ENCODE results near the gene AFF1.
"Not testable (repeated sequence)": the region's sequence is repeated elsewhere in the genome, so short reads cannot be mapped to it uniquely, and the experiment has no call there.

AFF1 gene

GRCh38 chr4:87077914-87078585 lies 143.2 kb downstream of the AFF1 start:
- Histone ChIP-seq H3K9ac (ENCODE audit: low read depth, low read length) (no peak overlapping the region), H3K27me3 (ENCODE audit: control insufficient read depth, insufficient read depth, low read length) (no peaks in the 10 kb centered on the region), H3K4me3 (ENCODE audit: low read depth, low read length) (no peak overlapping the region), H3K4me1 (ENCODE audit: control insufficient read depth, insufficient read depth, low read length) (peaks cover 12% of the 10 kb centered on the region), H3K9me3 (ENCODE audit: control insufficient read depth, insufficient read depth, low read length) (no peaks in the 10 kb centered on the region), H3K36me3 (ENCODE audit: control insufficient read depth, insufficient read depth, low read length) (no peaks in the 10 kb centered on the region)

DNA sequence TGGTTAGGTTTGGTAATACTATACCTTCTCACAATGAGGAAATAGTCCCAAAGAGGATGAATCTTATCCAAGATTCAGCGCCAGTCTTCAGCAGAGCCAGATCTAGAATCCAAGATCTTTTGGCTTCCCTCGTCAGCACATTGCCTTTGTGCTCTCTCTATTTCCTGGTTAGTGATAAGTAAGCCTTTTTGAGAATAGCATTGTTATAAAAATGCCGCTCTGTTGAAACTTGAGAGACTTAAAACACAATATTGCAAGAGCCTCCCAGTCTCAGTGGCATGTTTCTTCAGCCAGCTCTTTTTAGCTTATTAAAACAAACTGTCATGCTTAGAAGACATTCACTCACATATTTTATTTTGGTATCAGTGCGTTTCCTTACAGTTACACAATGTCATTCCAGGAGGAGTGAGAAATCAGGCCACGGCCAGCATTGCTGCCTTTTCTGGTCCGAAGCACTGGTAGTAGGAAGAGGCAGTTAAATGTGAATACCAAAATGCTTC lies 144.2 kb downstream of the AFF1 start:
- no peaks in the 10 kb centered on the region for H3K27me3 ChIP-seq (ENCODE audit: control insufficient read depth, insufficient read depth, low read length)
- H3K4me1 ChIP-seq (ENCODE audit: control insufficient read depth, insufficient read depth, low read length), result peaks cover 6% of the 10 kb centered on the region
- H3K4me3 ChIP-seq (ENCODE audit: low read depth, low read length), result no peak overlapping the region
- H3K9ac ChIP-seq (ENCODE audit: low read depth, low read length), result no peak overlapping the region
- H3K36me3 ChIP-seq (ENCODE audit: control insufficient read depth, insufficient read depth, low read length), result no peaks in the 10 kb centered on the region
- H3K9me3 ChIP-seq (ENCODE audit: control insufficient read depth, insufficient read depth, low read length), result no peaks in the 10 kb centered on the region

GRCh38 chr4:87079967-87080366 lies 145.2 kb downstream of the AFF1 start:
- no peaks in the 10 kb centered on the region for H3K27me3 ChIP-seq (ENCODE audit: control insufficient read depth, insufficient read depth, low read length)
- peaks cover 6% of the 10 kb centered on the region for H3K4me1 ChIP-seq (ENCODE audit: control insufficient read depth, insufficient read depth, low read length)
- H3K9me3 ChIP-seq (ENCODE audit: control insufficient read depth, insufficient read depth, low read length), result no peaks in the 10 kb centered on the region
- H3K4me3 ChIP-seq (ENCODE audit: low read depth, low read length), result no peak overlapping the region
- no peak overlapping the region for H3K9ac ChIP-seq (ENCODE audit: low read depth, low read length)
- H3K36me3 ChIP-seq (ENCODE audit: control insufficient read depth, insufficient read depth, low read length), result no peaks in the 10 kb centered on the region

GRCh38 chr4:87080462-87080861 lies 145.7 kb downstream of the AFF1 start:
- peaks cover 6% of the 10 kb centered on the region for H3K4me1 ChIP-seq (ENCODE audit: control insufficient read depth, insufficient read depth, low read length)
- no peaks in the 10 kb centered on the region for H3K36me3 ChIP-seq (ENCODE audit: control insufficient read depth, insufficient read depth, low read length)
- no peak overlapping the region for H3K4me3 ChIP-seq (ENCODE audit: low read depth, low read length)

GRCh38 chr4:87081826-87082225 lies 147.0 kb downstream of the AFF1 start:
- no peaks in the 10 kb centered on the region for H3K9me3 ChIP-seq (ENCODE audit: control insufficient read depth, insufficient read depth, low read length)
- H3K36me3 ChIP-seq (ENCODE audit: control insufficient read depth, insufficient read depth, low read length), result peaks cover 2% of the 10 kb centered on the region
- H3K27me3 ChIP-seq (ENCODE audit: control insufficient read depth, insufficient read depth, low read length), result no peaks in the 10 kb centered on the region
- peaks cover 6% of the 10 kb centered on the region for H3K4me1 ChIP-seq (ENCODE audit: control insufficient read depth, insufficient read depth, low read length)
- no peak overlapping the region for H3K4me3 ChIP-seq (ENCODE audit: low read depth, low read length)
- no peak overlapping the region for H3K9ac ChIP-seq (ENCODE audit: low read depth, low read length)

More at GRCh38 chr4:87080462-87080861, 145.7 kb downstream of the AFF1 start:
- H3K9ac ChIP-seq (ENCODE audit: low read depth, low read length), result no peak overlapping the region
- H3K27me3 ChIP-seq (ENCODE audit: control insufficient read depth, insufficient read depth, low read length), result no peaks in the 10 kb centered on the region
- H3K9me3 ChIP-seq (ENCODE audit: control insufficient read depth, insufficient read depth, low read length), result no peaks in the 10 kb centered on the region

DNA sequence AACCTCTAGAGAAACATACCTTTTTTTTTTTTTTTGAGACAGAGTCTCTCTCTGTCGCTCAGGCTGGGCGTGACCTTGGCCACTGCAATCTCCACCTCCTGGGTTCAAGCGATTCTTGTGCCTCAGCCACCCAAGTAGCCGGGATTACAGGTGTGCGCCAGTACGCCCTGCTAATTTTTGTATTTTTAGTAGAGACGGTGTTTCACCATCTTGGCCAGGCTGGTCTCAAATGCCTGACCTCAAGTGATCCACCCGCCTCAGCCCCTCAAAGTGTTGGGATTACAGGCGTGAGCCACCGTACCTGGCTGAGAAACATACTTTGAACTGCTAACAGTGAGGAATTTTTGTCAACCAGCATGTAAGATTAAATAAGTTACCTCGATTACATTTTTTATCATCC lies 150.9 kb downstream of the AFF1 start:
- H3K4me1 ChIP-seq (ENCODE audit: control insufficient read depth, insufficient read depth, low read length); H3K4me3 ChIP-seq (ENCODE audit: low read depth, low read length); H3K9ac ChIP-seq (ENCODE audit: low read depth, low read length): not testable (repeated sequence)

GRCh38 chr4:87086143-87086805 lies 151.5 kb downstream of the AFF1 start:
- Histone ChIP-seq H3K36me3 (ENCODE audit: control insufficient read depth, insufficient read depth, low read length) (peaks cover 6% of the 10 kb centered on the region), H3K4me1 (ENCODE audit: control insufficient read depth, insufficient read depth, low read length) (no peaks in the 10 kb centered on the region), H3K9ac (ENCODE audit: low read depth, low read length) (no peak overlapping the region), H3K9me3 (ENCODE audit: control insufficient read depth, insufficient read depth, low read length) (no peaks in the 10 kb centered on the region), H3K27me3 (ENCODE audit: control insufficient read depth, insufficient read depth, low read length) (no peaks in the 10 kb centered on the region), H3K4me3 (ENCODE audit: low read depth, low read length) (no peak overlapping the region)

More for the DNA sequence above, 150.9 kb downstream of the AFF1 start:
- H3K9me3 ChIP-seq (ENCODE audit: control insufficient read depth, insufficient read depth, low read length); H3K36me3 ChIP-seq (ENCODE audit: control insufficient read depth, insufficient read depth, low read length); H3K27me3 ChIP-seq (ENCODE audit: control insufficient read depth, insufficient read depth, low read length): not testable (repeated sequence)

GRCh38 chr4:87087015-87087414 lies 152.2 kb downstream of the AFF1 start:
- Histone ChIP-seq H3K4me1 (ENCODE audit: control insufficient read depth, insufficient read depth, low read length) (no peaks in the 10 kb centered on the region), H3K27me3 (ENCODE audit: control insufficient read depth, insufficient read depth, low read length) (no peaks in the 10 kb centered on the region), H3K9me3 (ENCODE audit: control insufficient read depth, insufficient read depth, low read length) (no peaks in the 10 kb centered on the region), H3K4me3 (ENCODE audit: low read depth, low read length) (no peak overlapping the region), H3K36me3 (ENCODE audit: control insufficient read depth, insufficient read depth, low read length) (peaks cover 6% of the 10 kb centered on the region), H3K9ac (ENCODE audit: low read depth, low read length) (no peak overlapping the region)

- Histone ChIP-seq H3K4me1 (ENCODE audit: control insufficient read depth, insufficient read depth, low read length) (no peaks in the 10 kb centered on the region), H3K27me3 (ENCODE audit: control insufficient read depth, insufficient read depth, low read length) (no peaks in the 10 kb centered on the region), H3K9me3 (ENCODE audit: control insufficient read depth, insufficient read depth, low read length) (no peaks in the 10 kb centered on the region), H3K9ac (ENCODE audit: low read depth, low read length) (no peak overlapping the region), H3K4me3 (ENCODE audit: low read depth, low read length) (no peak overlapping the region), H3K36me3 (ENCODE audit: control insufficient read depth, insufficient read depth, low read length) (peaks cover 6% of the 10 kb centered on the region)
Observed at GRCh38 chr4:87087420-87087819, 152.6 kb downstream of the AFF1 start.

DNA sequence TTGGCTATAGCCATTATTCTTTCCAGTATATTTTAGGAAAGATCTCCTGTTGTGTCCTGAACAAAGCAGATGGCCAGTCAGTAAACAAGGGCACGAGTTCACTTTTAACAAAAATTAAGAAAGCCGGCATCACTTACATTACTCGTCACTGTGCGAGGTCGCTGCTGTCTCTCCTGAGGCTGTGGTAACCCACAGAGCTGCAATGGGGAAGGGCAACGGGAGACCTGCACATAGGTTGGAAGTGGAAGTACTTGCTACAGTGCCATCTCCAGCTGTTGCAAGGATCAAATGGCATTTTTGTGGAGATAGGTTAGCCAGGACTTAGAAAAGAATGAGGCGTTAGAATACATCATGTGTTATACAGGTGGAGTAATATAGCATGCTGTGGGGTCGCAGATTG lies 153.4 kb downstream of the AFF1 start:
- H3K9me3 ChIP-seq (ENCODE audit: control insufficient read depth, insufficient read depth, low read length), result no peaks in the 10 kb centered on the region
- no peaks in the 10 kb centered on the region for H3K4me1 ChIP-seq (ENCODE audit: control insufficient read depth, insufficient read depth, low read length)
- H3K9ac ChIP-seq (ENCODE audit: low read depth, low read length), result no peak overlapping the region
- H3K4me3 ChIP-seq (ENCODE audit: low read depth, low read length), result no peak overlapping the region
- no peaks in the 10 kb centered on the region for H3K27me3 ChIP-seq (ENCODE audit: control insufficient read depth, insufficient read depth, low read length)
- H3K36me3 ChIP-seq (ENCODE audit: control insufficient read depth, insufficient read depth, low read length), result peaks cover 6% of the 10 kb centered on the region

- Histone ChIP-seq H3K4me1 (ENCODE audit: control insufficient read depth, insufficient read depth, low read length) (no peaks in the 10 kb centered on the region), H3K36me3 (ENCODE audit: control insufficient read depth, insufficient read depth, low read length) (peaks cover 6% of the 10 kb centered on the region), H3K27me3 (ENCODE audit: control insufficient read depth, insufficient read depth, low read length) (no peaks in the 10 kb centered on the region), H3K9me3 (ENCODE audit: control insufficient read depth, insufficient read depth, low read length) (no peaks in the 10 kb centered on the region), H3K9ac (ENCODE audit: low read depth, low read length) (no peak overlapping the region), H3K4me3 (ENCODE audit: low read depth, low read length) (no peak overlapping the region)
Observed at GRCh38 chr4:87089368-87089767, 154.6 kb downstream of the AFF1 start.

GRCh38 chr4:87090305-87090704 lies 155.5 kb downstream of the AFF1 start:
- H3K36me3 ChIP-seq (ENCODE audit: control insufficient read depth, insufficient read depth, low read length), result peaks cover 9% of the 10 kb centered on the region
- H3K4me3 ChIP-seq (ENCODE audit: low read depth, low read length), result no peak overlapping the region
- H3K27me3 ChIP-seq (ENCODE audit: control insufficient read depth, insufficient read depth, low read length), result no peaks in the 10 kb centered on the region
- H3K4me1 ChIP-seq (ENCODE audit: control insufficient read depth, insufficient read depth, low read length), result no peaks in the 10 kb centered on the region
- no peak overlapping the region for H3K9ac ChIP-seq (ENCODE audit: low read depth, low read length)
- no peaks in the 10 kb centered on the region for H3K9me3 ChIP-seq (ENCODE audit: control insufficient read depth, insufficient read depth, low read length)

Measured in iPS-15b (cell line).